Measurements from ENCODE around the gene ANKRD35. TPM values are rescaled to one million over a fixed set of nuclear protein-coding genes. Genes with fewer than 3 reads are reported as not detected.

Gene ANKRD35
- polyA plus RNA-seq, 3 donors = 0.40 to 1.5 (median 1.3) TPM

- no peak overlapping the region for H3K27ac Mint-ChIP-seq
- no peaks in the 10 kb centered on the region for H3K9me3 ChIP-seq (replicated peaks in 1 of 2; ENCODE audit: control insufficient read depth in 1 of 2, insufficient read depth in 1 of 2, low read length in 2 of 2)
Measured at GRCh38 chr1:145845144-145845513, 40.5 kb downstream of the ANKRD35 start.

DNA sequence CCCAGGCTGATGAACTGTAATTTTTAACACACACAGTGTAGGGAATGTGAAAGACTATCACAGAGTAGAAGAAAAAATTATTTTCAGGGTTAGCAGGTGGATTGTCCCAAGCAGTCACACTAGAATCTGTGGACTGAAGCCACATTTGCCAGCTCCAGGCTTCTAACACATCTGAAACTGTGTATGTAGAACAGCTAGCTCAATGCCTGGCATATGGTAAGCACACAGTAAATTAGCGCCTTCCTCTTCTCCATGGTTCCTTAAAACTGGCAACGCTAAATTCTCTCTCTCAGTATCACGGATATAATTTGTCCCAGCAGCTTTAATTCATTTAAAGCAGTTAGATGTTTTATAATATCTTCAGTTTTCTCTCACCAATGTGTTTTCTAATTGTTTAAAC, 42.6 kb downstream of the ANKRD35 start:
- no peaks in the 10 kb centered on the region for H3K9me3 Mint-ChIP-seq
- intact Hi-C loops (cut with micrococcal nuclease) = no loop called here
- Histone ChIP-seq H3K9me3 (replicated peaks in 1 of 2; ENCODE audit: control insufficient read depth in 1 of 2, insufficient read depth in 1 of 2, low read length in 2 of 2) (no peaks in the 10 kb centered on the region), H4K20me1 (ENCODE audit: insufficient read depth, low read length) (no peaks in the 10 kb centered on the region), H3K4me3 (replicated peaks in 1 of 3; ENCODE audit: low read depth in 2 of 3, low read length in 3 of 3) (no peak overlapping the region), H2AFZ (ENCODE audit: insufficient read depth, low read depth, low read length, poor library complexity, severe bottlenecking) (no peak overlapping the region), H3K36me3 (replicated peaks in 1 of 2; ENCODE audit: control insufficient read depth in 1 of 2, insufficient read depth in 2 of 2, low read length in 2 of 2) (peaks cover 51 to 65% of the 10 kb centered on the region in 2 donors), H3K79me2 (ENCODE audit: insufficient read depth, low read length) (no peaks in the 10 kb centered on the region), H3K4me2 (replicated peaks; ENCODE audit: extremely low read depth, low read length, poor library complexity, severe bottlenecking) (no peak overlapping the region), H3K27me3 (ENCODE audit: control insufficient read depth in 2 of 2, insufficient read depth in 2 of 2, low read length in 2 of 2) (no peaks in the 10 kb centered on the region), H3K27ac (ENCODE audit: low read depth in 1 of 2, low read length in 2 of 2) (no peak overlapping the region), H3K9ac (ENCODE audit: insufficient read depth, low read length, poor library complexity, severe bottlenecking) (no peak overlapping the region), H3K4me1 (ENCODE audit: control insufficient read depth in 1 of 2, insufficient read depth in 2 of 2, low read length in 2 of 2) (peaks cover 19 to 25% of the 10 kb centered on the region in 2 donors)
- H3K27me3 Mint-ChIP-seq (ENCODE audit: low read depth in 3 of 3) = peaks cover 0 to 3% (median 0%) of the 10 kb centered on the region in 3 donors
- H3K27ac Mint-ChIP-seq = no peak overlapping the region
- no CpG with 5 or more reads among the region's 3 CpGs for WGBS (ENCODE audit: insufficient coverage)
- no peak for DNase-seq
- TF ChIP-seq CTCF (IDR thresholded peaks at IDR 0.05) = no peak
- H3K4me3 Mint-ChIP-seq = no peak overlapping the region
- peaks cover 49 to 50% of the 10 kb centered on the region in 2 donors for H3K36me3 Mint-ChIP-seq
- peaks cover 6% of the 10 kb centered on the region for H3K4me1 Mint-ChIP-seq

More at GRCh38 chr1:145845144-145845513, 40.5 kb downstream of the ANKRD35 start:
- H3K9me3 Mint-ChIP-seq = no peaks in the 10 kb centered on the region
- H3K36me3 Mint-ChIP-seq = peaks cover 44 to 50% of the 10 kb centered on the region in 2 donors
- H3K4me3 ChIP-seq (replicated peaks in 1 of 3; ENCODE audit: low read depth in 2 of 3, low read length in 3 of 3) = peak overlapping the region; percentile 72 to 98 (median 88)
- H3K27ac ChIP-seq (ENCODE audit: low read depth in 1 of 2, low read length in 2 of 2) = peak overlapping the region; percentile 63 to 90
- H3K27me3 ChIP-seq (ENCODE audit: control insufficient read depth in 2 of 2, insufficient read depth in 2 of 2, low read length in 2 of 2) = no peaks in the 10 kb centered on the region
- peaks cover 43 to 65% of the 10 kb centered on the region in 2 donors for H3K36me3 ChIP-seq (replicated peaks in 1 of 2; ENCODE audit: control insufficient read depth in 1 of 2, insufficient read depth in 2 of 2, low read length in 2 of 2)
- peaks cover 19 to 25% of the 10 kb centered on the region in 2 donors for H3K4me1 ChIP-seq (ENCODE audit: control insufficient read depth in 1 of 2, insufficient read depth in 2 of 2, low read length in 2 of 2)
- peak overlapping the region; percentile 99 for H3K4me2 ChIP-seq (replicated peaks; ENCODE audit: extremely low read depth, low read length, poor library complexity, severe bottlenecking)
- no peaks in the 10 kb centered on the region for H4K20me1 ChIP-seq (ENCODE audit: insufficient read depth, low read length)
- no peaks in the 10 kb centered on the region for H3K79me2 ChIP-seq (ENCODE audit: insufficient read depth, low read length)
- H2AFZ ChIP-seq (ENCODE audit: insufficient read depth, low read depth, low read length, poor library complexity, severe bottlenecking) = peak overlapping the region; percentile 98
- TF ChIP-seq CTCF (IDR thresholded peaks at IDR 0.05) = no peak
- H3K4me3 Mint-ChIP-seq = no peak overlapping the region
- H3K9ac ChIP-seq (ENCODE audit: insufficient read depth, low read length, poor library complexity, severe bottlenecking) = peak overlapping the region; percentile 79
- H3K4me1 Mint-ChIP-seq = peaks cover 6% of the 10 kb centered on the region
- 0% methylated on average over 3 of the region's 4 CpGs for WGBS (ENCODE audit: insufficient coverage)
- peak in 2 of 3 donors; percentile 40 to 45 for DNase-seq
- intact Hi-C loops (cut with micrococcal nuclease) = loop anchor here (5.0 kb wide), 2 partner anchors 42 to 172 kb away; partner anchors contain the start of gene ANKRD35 (in 1 of the 2)
- H3K27me3 Mint-ChIP-seq (ENCODE audit: low read depth in 3 of 3) = peaks cover 0 to 3% (median 0%) of the 10 kb centered on the region in 3 donors
